NCI-H510A (cell line): ENCODE results near the gene GPC1.

ENCODE experiments used
- DNase-seq: peaks from one replicate; lab custom pipeline; 2025; lab: John Stamatoyannopoulos, UW

The GPC1 gene

GRCh38 chr2:240442891-240443715 lies 7.6 kb downstream of the GPC1 start:
- DNase-seq, result no peak

DNA sequence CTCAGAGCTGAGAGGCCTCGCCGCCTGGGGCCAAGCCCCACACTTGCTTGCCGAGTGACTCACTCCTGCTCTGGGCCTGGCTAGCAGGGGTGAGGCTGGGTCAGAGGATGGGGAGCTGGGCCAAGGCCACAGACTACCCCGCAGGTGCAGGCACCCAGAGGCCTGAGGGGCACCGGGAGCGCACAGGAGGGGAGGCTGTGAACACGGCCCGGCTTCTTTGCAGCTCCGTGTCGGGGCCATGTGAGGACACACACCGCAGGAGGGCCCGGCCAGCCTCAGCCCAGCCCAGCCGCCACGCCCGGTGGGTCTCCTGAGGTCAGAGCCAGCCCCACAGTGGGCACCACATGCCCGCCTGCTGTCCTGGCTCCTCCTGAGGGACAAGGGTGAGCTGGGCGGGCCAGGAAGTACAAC lies 8.4 kb downstream of the GPC1 start:
- DNase-seq, result no peak

- DNase-seq, result no peak
These were observed 9.0 kb downstream of the GPC1 start for GRCh38 chr2:240444464-240444863.

GRCh38 chr2:240445961-240446663 lies 10.6 kb downstream of the GPC1 start:
- no peak for DNase-seq

DNA sequence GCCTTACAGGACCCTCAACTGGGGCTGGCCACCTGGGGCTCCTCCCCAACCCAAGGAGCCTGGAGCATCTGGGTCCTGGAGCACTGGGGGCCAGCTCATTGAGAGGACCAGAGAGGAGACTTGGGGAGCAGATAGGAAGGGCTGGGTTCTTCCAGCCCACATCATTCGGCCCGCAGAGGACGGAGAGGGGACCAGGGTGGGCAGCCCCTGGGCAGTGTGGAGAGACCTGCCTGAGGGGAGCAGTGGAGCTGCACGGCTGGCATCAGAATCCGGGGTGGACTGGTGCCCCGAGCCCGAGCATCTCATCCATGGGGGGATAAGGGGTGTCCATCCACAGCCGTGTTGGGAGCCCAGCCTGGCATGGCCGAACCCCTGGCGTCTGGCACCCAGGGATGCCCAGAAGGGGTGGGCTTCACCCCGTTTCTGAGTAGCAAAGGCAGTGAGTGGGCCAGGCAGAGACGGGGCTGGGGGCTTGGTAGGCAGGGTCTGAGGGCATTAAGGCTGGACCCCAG lies 11.3 kb downstream of the GPC1 start:
- DNase-seq, result no peak

DNA sequence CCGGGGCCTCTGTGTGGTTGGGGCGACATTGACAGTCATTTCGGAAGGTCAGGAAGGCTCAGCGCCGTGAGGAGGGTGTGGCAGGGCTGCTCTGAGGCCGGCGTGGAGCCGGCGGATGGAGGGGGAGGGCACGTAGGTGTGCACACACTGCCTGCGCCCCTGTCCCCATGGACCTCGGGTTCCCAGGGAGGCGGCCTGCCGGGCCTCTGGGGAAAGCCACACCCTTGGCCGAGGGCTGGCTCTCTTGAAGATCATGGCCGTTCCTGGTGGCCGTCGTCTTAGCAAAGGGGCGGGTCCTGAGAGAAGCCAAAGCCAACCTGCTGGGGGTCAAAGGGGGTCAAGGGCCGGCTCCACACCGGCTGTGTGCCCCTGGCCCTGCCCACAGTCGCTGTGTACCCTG lies 11.9 kb downstream of the GPC1 start:
- no peak for DNase-seq

- DNase-seq, result no peak
These were observed 12.5 kb downstream of the GPC1 start for GRCh38 chr2:240447934-240448333.

DNA sequence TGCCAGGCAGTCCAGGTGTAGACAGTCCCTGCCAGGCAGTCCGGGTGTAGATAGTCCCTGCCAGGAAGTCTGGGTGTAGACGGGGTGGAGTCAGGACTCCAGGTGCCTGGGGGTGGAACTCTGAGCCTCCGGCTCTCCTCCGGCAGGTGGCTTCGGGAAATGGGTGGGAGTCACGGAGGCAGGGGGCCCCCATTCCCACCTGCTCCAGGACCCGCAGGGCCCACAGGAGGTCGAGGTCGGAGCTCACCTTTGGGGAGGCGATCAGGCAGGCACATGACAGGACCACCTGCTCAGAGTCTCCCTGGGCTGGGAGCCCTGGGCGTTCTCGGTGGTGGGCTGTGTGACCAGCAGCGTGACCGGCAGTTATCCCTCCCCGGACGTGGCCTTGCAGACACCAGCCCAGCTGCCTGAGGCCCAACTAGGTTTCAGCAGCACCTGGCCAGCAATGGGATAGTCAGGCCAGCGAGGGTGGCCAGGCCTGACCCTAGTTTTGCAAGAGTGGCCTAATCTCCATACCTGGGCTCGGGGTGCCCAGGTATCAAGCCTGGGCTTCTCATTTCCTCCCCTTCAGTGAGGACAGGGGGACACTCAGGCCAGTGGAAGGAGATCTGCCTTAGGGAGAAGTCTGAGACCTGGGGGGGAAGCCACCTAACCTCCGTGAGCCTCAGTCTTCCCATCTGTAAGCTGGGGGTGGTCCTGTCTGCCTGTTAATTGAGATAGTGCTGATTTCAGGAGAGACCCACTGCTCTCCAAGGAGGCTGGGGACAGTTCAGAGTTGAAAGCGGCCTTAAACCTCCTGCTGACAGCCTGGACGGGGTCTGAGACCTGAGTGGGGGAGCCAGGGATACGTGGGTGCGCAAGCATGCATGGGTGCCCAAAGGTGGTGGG lies 13.2 kb downstream of the GPC1 start:
- no peak for DNase-seq

- no peak for DNase-seq
These were observed 14.5 kb downstream of the GPC1 start for GRCh38 chr2:240449764-240450531.

GRCh38 chr2:240450532-240451107 lies 15.2 kb downstream of the GPC1 start:
- DNase-seq, result no peak

GRCh38 chr2:240451108-240451611 lies 15.7 kb downstream of the GPC1 start:
- no peak for DNase-seq

- no peak for DNase-seq
These were observed 16.5 kb downstream of the GPC1 start for GRCh38 chr2:240451791-240452461.

GRCh38 chr2:240452462-240453256 lies 17.2 kb downstream of the GPC1 start:
- peak; percentile 53 for DNase-seq

GRCh38 chr2:240453461-240454105 lies 18.1 kb downstream of the GPC1 start:
- DNase-seq, result no peak

DNA sequence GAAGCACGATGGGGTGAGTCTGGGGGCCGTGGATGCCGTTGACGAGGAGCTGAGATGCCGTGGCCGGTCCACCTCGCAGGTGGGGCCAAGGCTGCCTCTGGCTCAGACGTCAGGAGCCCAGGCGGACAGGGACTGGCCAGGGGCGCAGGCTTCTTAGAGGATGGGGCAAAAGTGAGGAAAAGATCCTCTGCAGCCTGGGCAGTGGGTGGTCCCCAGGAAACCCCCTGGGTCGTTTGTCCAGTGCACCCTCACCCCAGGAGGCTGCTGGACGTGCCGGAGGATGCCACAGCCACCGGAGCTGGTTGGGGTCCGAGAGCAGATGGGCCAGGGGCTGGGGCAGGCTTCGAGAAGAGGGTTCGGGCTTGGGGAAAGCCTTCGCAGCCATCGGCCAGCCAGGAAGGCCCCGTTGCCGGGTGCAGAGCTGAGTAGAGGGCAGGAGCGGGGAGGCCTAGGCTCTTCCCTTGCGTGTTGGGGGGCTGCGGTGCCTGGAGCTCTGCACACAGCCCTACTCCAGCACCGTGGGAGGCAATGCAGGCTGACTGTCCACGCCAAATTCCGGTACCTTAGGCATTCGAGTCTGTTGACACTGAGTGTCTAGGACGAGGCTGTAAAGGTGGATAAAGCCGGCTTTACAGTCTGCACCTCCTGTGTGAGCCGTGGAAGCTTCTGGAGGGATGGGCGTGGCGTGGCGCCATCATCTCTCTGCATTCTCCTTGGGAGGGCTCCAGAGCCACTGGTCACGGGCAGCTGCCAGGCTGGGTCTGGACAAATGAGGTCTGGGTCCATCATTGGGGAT lies 18.8 kb downstream of the GPC1 start:
- DNase-seq, result no peak

DNA sequence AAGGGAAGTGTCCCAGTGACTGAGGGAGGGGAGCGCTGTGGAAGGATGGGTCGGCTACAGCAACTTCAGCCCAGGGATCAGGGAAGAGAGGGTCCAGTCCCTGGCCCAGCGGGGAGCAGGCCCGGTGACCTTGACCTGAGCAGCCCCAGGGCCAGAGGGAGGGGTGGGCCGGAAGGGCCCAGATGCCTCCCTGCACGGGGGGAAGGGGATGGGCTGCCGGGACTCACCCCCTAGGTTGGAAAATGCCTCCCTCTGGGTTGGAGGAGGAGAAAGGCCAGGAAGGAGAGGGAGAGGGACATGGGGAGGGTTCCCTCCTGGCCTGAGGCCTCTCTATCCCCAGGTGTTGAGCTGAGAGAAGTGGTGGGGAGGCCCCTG lies 19.8 kb downstream of the GPC1 start:
- DNase-seq, result no peak

DNA sequence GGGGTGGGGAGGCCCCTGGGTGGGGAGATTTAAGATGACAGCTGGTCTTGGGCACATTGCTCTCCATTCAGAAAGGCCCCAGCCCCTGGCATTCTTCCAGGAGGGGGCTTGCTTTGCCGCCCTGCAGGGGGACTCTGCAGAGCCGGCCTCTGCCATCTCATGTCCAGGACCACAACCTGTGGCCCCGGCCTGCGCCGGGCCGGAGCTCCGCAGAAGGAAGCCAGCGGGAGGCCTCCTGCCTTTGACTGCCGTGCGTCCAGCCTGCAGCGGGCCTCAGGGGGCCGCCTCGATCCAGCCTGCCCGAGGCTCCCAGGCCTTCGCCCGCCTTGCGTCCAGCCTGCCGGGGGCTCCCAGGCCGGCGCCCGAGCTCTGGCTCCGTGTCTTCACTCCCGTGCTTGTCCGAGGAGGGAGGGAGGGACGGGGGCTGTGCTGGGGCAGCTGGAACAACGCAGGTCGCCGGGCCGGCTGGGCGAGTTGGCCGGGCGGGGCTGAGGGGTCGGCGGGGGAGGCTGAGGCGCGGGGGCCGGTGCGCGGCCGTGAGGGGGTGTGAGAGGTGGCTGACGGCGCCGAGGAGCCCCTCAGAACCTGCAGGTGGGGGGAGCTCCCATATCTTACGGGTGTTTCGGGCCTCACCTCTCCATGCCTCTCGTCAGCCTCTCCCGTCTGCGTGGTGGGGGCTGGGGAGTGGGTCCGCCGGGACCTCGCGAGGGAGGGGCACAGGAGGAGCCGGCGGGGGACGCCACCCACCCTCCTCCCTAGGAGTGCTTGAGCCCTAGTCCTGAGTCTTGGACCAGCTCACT lies 20.4 kb downstream of the GPC1 start:
- no peak for DNase-seq
